Measurements from ENCODE around the gene IGSF22. TPM values are rescaled to one million over a fixed set of nuclear protein-coding genes. Genes with fewer than 3 reads are reported as not detected.

Gene IGSF22
- total RNA-seq, 1 donor from 2014 or later: 0.58 TPM

GRCh38 chr11:18749681-18750319, 23.8 kb upstream of the IGSF22 start:
- intact Hi-C loops (cut with DNase I): no loop called here
- DNase-seq (ENCODE audit: low spot score): no peak
- ATAC-seq: peak; percentile 30

GRCh38 chr11:18748766-18749365, 22.9 kb upstream of the IGSF22 start:
- no peak for DNase-seq (ENCODE audit: low spot score)
- intact Hi-C loops (cut with DNase I): no loop called here
- no peak for ATAC-seq

GRCh38 chr11:18745251-18745650, 19.3 kb upstream of the IGSF22 start:
- ATAC-seq: no peak

GRCh38 chr11:18743900-18744514, 18.0 kb upstream of the IGSF22 start:
- DNase-seq (ENCODE audit: low spot score) (no peak), ATAC-seq (no peak)
- intact Hi-C loops (cut with DNase I): no loop called here

More at GRCh38 chr11:18745251-18745650, 19.3 kb upstream of the IGSF22 start:
- DNase-seq (ENCODE audit: low spot score): no peak
- intact Hi-C loops (cut with DNase I): no loop called here

GRCh38 chr11:18743365-18743764, 17.4 kb upstream of the IGSF22 start:
- ATAC-seq: no peak
- intact Hi-C loops (cut with DNase I): no loop called here

GRCh38 chr11:18741783-18742182, 15.8 kb upstream of the IGSF22 start:
- no peak for ATAC-seq
- intact Hi-C loops (cut with DNase I): no loop called here
- no peak for DNase-seq (ENCODE audit: low spot score)

More at GRCh38 chr11:18743365-18743764, 17.4 kb upstream of the IGSF22 start:
- no peak for DNase-seq (ENCODE audit: low spot score)

GRCh38 chr11:18739685-18740084, 13.7 kb upstream of the IGSF22 start:
- ATAC-seq (no peak), DNase-seq (ENCODE audit: low spot score) (no peak)
- intact Hi-C loops (cut with DNase I): no loop called here

GRCh38 chr11:18737642-18738041, 11.7 kb upstream of the IGSF22 start:
- ATAC-seq: no peak
- no peak for DNase-seq (ENCODE audit: low spot score)
- intact Hi-C loops (cut with DNase I): no loop called here

GRCh38 chr11:18736590-18737148, 10.7 kb upstream of the IGSF22 start:
- ATAC-seq: no peak
- intact Hi-C loops (cut with DNase I): no loop called here
- DNase-seq (ENCODE audit: low spot score): no peak

GRCh38 chr11:18733202-18733601, 7.2 kb upstream of the IGSF22 start:
- intact Hi-C loops (cut with DNase I): no loop called here
- ATAC-seq: no peak
- no peak for DNase-seq (ENCODE audit: low spot score)

- intact Hi-C loops (cut with DNase I): no loop called here
- peak; percentile 66 for ATAC-seq
- DNase-seq (ENCODE audit: low spot score): peak; percentile 80
Observed at GRCh38 chr11:18731949-18732821, 6.2 kb upstream of the IGSF22 start.

GRCh38 chr11:18731441-18731840, 5.5 kb upstream of the IGSF22 start:
- no peak for DNase-seq (ENCODE audit: low spot score)
- intact Hi-C loops (cut with DNase I): no loop called here
- ATAC-seq: no peak

GRCh38 chr11:18730020-18730419, 4.0 kb upstream of the IGSF22 start:
- intact Hi-C loops (cut with DNase I): no loop called here
- DNase-seq (ENCODE audit: low spot score): no peak
- ATAC-seq: no peak

- no peak for ATAC-seq
- intact Hi-C loops (cut with DNase I): no loop called here
- DNase-seq (ENCODE audit: low spot score): no peak
Observed at GRCh38 chr11:18729426-18729825, 3.4 kb upstream of the IGSF22 start.

- ATAC-seq: no peak
- intact Hi-C loops (cut with DNase I): no loop called here
- DNase-seq (ENCODE audit: low spot score): no peak
Observed at GRCh38 chr11:18728658-18729057, 2.7 kb upstream of the IGSF22 start.

- intact Hi-C loops (cut with DNase I): no loop called here
- DNase-seq (ENCODE audit: low spot score): no peak
- peak; percentile 35 for ATAC-seq
Observed at GRCh38 chr11:18727479-18728236, 1.7 kb upstream of the IGSF22 start.

GRCh38 chr11:18723991-18724390, 2.0 kb downstream of the IGSF22 start:
- ATAC-seq (no peak), DNase-seq (ENCODE audit: low spot score) (no peak)
- intact Hi-C loops (cut with DNase I): no loop called here

- intact Hi-C loops (cut with DNase I): no loop called here
- ATAC-seq (no peak), DNase-seq (ENCODE audit: low spot score) (no peak)
Observed at GRCh38 chr11:18722293-18722637, 3.7 kb downstream of the IGSF22 start.

All from sciatic nerve (tissue), 2 donors.